Parathyroid adenoma (tissue), 2 donors: Measurements from ENCODE around the gene MYO3B.

Experiments used
- H2AFZ ChIP-seq: fragments of 300-600 bp; sonication (generic); one replicate; pipeline ENCODE4 v1.7.0; 2017; ENCODE audit warnings: antibody characterized with exemption, mild to moderate bottlenecking
- H3K27ac ChIP-seq: fragments of 300-600 bp; sonication (generic); one replicate; pipeline ENCODE4 v1.7.0; 2017
- H3K27me3 ChIP-seq: fragments of 300-600 bp; sonication (generic); one replicate; pipeline ENCODE4 v1.7.0; 2017; ENCODE audit warnings: low read length; ENCODE audit not compliant: control insufficient read depth, insufficient read depth
- H3K36me3 ChIP-seq: fragments of 300-600 bp; sonication (generic); one replicate; pipeline ENCODE4 v1.7.0; 2017; ENCODE audit warnings: low read length; ENCODE audit not compliant: control insufficient read depth, insufficient read depth
- H3K4me1 ChIP-seq: fragments of 300-600 bp; sonication (generic); one replicate; pipeline ENCODE4 v1.7.0; 2017; ENCODE audit warnings: control low read depth
- H3K4me2 ChIP-seq: fragments of 300-600 bp; sonication (generic); one replicate; pipeline ENCODE4 v1.7.0; 2017; ENCODE audit warnings: low read length
- H3K4me3 ChIP-seq: fragments of 300-600 bp; sonication (generic); one replicate; pipeline ENCODE4 v1.7.0; 2017; ENCODE audit warnings: low read depth, low read length
- H3K79me2 ChIP-seq: fragments of 300-600 bp; sonication (generic); one replicate; pipeline ENCODE4 v1.7.0; 2017; ENCODE audit warnings: control low read depth
- H3K9ac ChIP-seq: fragments of 300-600 bp; sonication (generic); one replicate; pipeline ENCODE4 v1.7.0; 2017; ENCODE audit warnings: mild to moderate bottlenecking
- H3K9me3 ChIP-seq: fragments of 300-600 bp; sonication (generic); one replicate; pipeline ENCODE4 v1.7.0; 2017; ENCODE audit warnings: low read length; ENCODE audit not compliant: control insufficient read depth
- TF ChIP-seq, protein P1 (sequence below): fragments of 300-600 bp; sonication (generic); IDR thresholded peaks from one replicate; pipeline ENCODE4 v1.7.0; 2017; ENCODE audit warnings: antibody characterized with exemption, mild to moderate bottlenecking
- donor health status: primary hyperparathyroidism.

The MYO3B gene

DNA sequence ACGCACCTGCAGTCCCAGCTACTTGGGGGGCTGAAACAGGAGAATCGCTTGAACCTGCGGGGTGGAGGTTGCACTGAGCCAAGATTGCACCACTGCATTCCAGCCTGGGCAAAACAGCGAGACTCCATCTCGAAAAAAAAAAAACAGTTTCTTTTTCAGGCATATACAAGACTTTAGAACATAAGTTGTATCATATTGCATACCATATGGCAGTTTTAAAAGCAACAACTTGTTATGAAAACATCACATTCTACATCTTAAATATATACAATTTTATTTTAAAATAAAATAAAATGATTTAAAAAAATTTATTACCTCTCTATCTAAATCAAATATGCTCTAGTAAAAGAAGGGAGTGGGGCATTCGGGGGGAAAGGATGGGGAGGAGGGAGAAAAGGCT lies 497.8 kb downstream of the MYO3B start:
- TF ChIP-seq, protein P1, sequence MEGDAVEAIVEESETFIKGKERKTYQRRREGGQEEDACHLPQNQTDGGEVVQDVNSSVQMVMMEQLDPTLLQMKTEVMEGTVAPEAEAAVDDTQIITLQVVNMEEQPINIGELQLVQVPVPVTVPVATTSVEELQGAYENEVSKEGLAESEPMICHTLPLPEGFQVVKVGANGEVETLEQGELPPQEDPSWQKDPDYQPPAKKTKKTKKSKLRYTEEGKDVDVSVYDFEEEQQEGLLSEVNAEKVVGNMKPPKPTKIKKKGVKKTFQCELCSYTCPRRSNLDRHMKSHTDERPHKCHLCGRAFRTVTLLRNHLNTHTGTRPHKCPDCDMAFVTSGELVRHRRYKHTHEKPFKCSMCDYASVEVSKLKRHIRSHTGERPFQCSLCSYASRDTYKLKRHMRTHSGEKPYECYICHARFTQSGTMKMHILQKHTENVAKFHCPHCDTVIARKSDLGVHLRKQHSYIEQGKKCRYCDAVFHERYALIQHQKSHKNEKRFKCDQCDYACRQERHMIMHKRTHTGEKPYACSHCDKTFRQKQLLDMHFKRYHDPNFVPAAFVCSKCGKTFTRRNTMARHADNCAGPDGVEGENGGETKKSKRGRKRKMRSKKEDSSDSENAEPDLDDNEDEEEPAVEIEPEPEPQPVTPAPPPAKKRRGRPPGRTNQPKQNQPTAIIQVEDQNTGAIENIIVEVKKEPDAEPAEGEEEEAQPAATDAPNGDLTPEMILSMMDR: no peak
- Histone ChIP-seq H3K9me3 (no peaks in the 10 kb centered on the region), H3K4me1 (no peaks in the 10 kb centered on the region)

DNA sequence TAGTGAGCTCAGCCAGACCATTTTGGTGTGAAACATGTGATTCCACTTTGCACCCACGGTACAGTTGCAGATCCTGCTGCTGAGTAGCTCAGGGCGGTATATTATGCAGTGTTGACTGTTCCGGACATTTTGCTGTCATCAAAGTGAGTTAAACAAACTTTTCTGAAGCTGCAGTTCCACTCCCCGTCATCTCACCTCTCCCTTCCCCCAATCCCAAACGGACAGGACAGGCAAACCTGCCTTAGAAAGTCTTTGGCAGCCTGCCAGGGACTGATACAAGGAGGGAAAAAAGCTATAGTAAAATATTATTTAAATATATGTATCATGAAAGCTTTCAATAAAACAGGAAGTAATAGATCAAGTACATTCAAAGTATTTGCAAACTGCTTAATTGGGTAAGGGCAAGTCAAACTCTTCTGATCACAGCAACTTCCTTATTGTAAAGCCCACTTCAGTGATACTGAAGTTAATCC lies 501.7 kb downstream of the MYO3B start:
- Histone ChIP-seq H3K36me3 (no peaks in the 10 kb centered on the region), H3K4me3 (no peak overlapping the region), H3K9ac (no peak overlapping the region), H3K79me2 (no peaks in the 10 kb centered on the region), H3K27me3 (no peaks in the 10 kb centered on the region), H3K4me2 (no peak overlapping the region), H3K27ac (no peak overlapping the region), H3K4me1 (no peaks in the 10 kb centered on the region), H3K9me3 (no peaks in the 10 kb centered on the region), H2AFZ (peak overlapping the region; percentile 48)
- TF ChIP-seq, protein P1: no peak

More for the DNA sequence above, 497.8 kb downstream of the MYO3B start:
- Histone ChIP-seq H3K27ac (no peak overlapping the region), H3K27me3 (no peaks in the 10 kb centered on the region), H2AFZ (no peak overlapping the region), H3K4me2 (no peak overlapping the region), H3K4me3 (no peak overlapping the region), H3K79me2 (no peaks in the 10 kb centered on the region), H3K36me3 (no peaks in the 10 kb centered on the region), H3K9ac (no peak overlapping the region)

DNA sequence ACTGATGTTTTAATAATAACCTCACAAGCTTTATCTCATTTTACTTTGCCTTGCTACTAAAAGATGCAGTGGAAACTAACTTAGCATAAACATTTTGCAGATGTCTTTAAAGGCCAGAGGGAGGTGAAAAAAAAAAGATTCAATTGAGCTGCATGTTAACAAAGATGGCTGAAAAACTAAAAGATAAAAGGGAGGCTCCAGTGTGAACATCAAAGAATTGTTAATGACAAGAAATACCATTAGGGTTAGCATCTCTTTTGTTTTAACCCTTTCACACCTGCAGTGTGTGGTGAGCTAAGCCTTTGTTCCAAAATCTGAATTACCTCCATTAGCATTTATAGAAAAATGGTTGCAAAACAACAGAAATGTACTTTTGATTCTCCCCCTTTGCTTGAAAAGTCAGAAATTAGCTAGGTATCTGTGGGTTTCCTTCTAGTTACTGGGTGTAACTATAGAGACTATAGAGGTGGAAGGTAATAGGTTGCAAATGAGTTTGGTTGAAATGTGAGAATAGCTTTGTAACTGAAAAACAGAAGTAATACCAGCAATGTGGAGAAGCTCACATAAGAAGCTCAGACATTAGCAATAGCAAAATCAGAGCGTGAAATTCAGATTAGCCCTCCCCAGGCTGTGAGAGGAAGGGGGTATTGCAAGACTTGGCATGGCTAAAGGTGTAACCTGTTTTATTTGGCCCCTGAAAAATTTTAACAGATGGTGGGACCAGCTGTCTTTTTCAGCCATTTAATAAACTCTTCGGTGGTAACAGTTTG lies 502.4 kb downstream of the MYO3B start:
- Histone ChIP-seq H2AFZ (no peak overlapping the region), H3K36me3 (no peaks in the 10 kb centered on the region), H3K9ac (no peak overlapping the region), H3K79me2 (no peaks in the 10 kb centered on the region), H3K27me3 (no peaks in the 10 kb centered on the region), H3K4me1 (no peaks in the 10 kb centered on the region), H3K4me2 (no peak overlapping the region), H3K4me3 (no peak overlapping the region), H3K27ac (no peak overlapping the region), H3K9me3 (no peaks in the 10 kb centered on the region)
- TF ChIP-seq, protein P1: no peak

DNA sequence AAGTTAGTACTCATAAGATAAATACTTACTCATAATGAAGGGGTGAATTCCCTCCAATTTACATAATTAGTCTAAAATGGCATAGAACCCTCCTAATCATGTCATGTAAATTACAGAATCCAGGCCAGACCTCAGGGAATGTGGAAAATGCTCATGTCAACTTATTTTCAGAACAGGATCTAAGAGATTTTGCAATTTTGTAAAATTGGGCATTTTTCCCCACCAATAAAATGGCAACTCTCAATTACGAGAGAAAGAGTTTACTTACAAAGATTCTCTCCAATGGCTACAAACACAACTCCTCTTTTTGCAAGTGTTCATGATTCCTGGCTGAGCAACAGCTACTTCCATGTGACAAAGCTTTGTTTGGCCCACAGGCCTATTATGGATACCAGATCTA lies 503.4 kb downstream of the MYO3B start:
- H3K9me3 ChIP-seq: no peaks in the 10 kb centered on the region
- no peak overlapping the region for H2AFZ ChIP-seq
- TF ChIP-seq, protein P1: no peak
- no peaks in the 10 kb centered on the region for H3K4me1 ChIP-seq
- H3K9ac ChIP-seq: no peak overlapping the region
- H3K4me3 ChIP-seq: no peak overlapping the region
- no peaks in the 10 kb centered on the region for H3K27me3 ChIP-seq
- H3K36me3 ChIP-seq: no peaks in the 10 kb centered on the region
- no peak overlapping the region for H3K27ac ChIP-seq
- H3K4me2 ChIP-seq: no peak overlapping the region
- H3K79me2 ChIP-seq: no peaks in the 10 kb centered on the region

DNA sequence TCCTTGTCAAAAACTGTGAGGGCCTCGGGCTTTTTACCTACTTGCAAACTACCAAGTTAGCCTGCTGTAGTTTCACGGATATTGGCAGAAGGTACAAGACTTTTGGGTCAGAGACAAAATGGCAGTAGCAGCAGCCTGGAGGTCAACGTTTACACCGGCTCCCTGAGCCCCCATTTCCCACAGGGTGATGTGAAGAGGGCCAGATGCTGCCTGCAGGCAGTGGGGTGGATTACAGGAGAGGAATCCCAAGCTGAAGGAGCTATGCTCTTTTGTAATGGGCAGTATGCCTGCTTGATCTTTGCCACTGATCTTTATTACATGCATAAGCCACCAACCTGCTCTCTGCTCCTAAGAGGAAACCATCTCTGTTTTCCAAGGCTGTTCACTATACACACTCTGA lies 507.6 kb downstream of the MYO3B start:
- no peaks in the 10 kb centered on the region for H3K27me3 ChIP-seq
- H3K4me3 ChIP-seq: no peak overlapping the region
- TF ChIP-seq, protein P1: no peak
- no peak overlapping the region for H3K4me2 ChIP-seq
- no peaks in the 10 kb centered on the region for H3K4me1 ChIP-seq
- H3K36me3 ChIP-seq: no peaks in the 10 kb centered on the region
- H3K79me2 ChIP-seq: no peaks in the 10 kb centered on the region
- no peak overlapping the region for H3K9ac ChIP-seq
- H2AFZ ChIP-seq: no peak overlapping the region
- no peak overlapping the region for H3K27ac ChIP-seq
- no peaks in the 10 kb centered on the region for H3K9me3 ChIP-seq
